Measurements from ENCODE around the gene FNIP1.
"Not testable (repeated sequence)": the region's sequence is repeated elsewhere in the genome, so short reads cannot be mapped to it uniquely, and the experiment has no call there.

Gene FNIP1

DNA sequence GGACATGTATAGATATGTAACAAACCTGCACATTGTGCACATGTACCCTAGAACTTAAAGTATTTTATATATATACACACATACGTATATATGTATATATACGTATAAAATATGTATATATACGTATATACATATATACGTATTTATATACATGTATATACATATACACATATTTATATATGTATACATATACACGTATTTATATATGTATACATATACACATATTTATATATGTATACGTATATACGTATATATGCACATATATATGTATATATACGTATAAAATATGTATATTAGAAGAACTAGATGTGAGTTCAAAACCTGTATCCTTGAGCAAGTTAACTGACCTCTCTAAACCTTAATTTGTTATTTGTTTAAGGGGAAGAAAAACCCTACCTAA, 61.4 kb downstream of the FNIP1 start:
- in situ Hi-C loops (cut with MboI; ENCODE audit: low pct_unique_long_range_greater_than_20kb, low sequenced_read_pairs, unreplicated experiment), result no loop called here
- no peak for DNase-seq (ENCODE audit: low spot score)

DNA sequence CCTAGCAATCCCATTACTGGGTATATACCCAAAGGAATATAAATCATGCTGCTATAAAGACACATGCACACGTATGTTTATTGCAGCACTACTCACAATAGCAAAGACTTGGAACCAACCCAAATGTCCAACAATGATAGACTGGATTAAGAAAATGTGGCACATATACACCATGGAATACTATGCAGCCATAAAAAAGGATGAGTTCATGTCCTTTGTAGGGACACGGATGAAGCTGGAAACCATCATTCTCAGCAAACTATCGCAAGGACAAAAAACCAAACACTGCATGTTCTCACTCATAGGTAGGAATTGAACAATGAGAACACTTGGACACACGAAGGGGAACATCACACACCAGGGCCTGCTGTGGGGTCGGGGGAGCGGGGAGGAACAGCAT, 61.9 kb downstream of the FNIP1 start:
- DNase-seq (ENCODE audit: low spot score); in situ Hi-C loops (cut with MboI; ENCODE audit: low pct_unique_long_range_greater_than_20kb, low sequenced_read_pairs, unreplicated experiment): not testable (repeated sequence)

More for the DNA sequence above, 61.4 kb downstream of the FNIP1 start:
- TF ChIP-seq CTCF (IDR thresholded peaks at IDR 0.05; ENCODE audit: extremely low read depth, insufficient read depth, missing control alignments), result no peak

DNA sequence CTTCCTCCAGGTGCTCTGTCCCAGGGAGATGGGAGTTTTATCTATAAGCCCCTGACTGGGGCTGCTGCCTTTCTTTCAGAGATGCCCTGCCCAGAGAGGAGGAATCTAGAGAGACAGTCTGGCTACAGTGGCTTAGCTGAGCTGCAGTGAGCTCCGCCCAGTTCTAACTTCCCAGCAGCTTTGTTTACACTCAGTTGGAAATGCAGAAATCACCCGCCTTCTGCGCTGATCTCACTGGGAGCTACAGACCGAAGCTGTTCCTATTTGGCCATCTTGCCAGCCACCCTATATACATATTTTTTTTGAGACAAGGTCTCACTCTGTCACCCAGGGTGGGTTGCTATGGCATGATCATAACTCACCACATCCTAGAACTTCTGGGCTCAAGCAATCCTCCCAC, 67.5 kb downstream of the FNIP1 start:
- DNase-seq (ENCODE audit: low spot score); in situ Hi-C loops (cut with MboI; ENCODE audit: low pct_unique_long_range_greater_than_20kb, low sequenced_read_pairs, unreplicated experiment): not testable (repeated sequence)

GRCh38 chr5:131724089-131724488, 72.7 kb downstream of the FNIP1 start:
- DNase-seq (ENCODE audit: low spot score); in situ Hi-C loops (cut with MboI; ENCODE audit: low pct_unique_long_range_greater_than_20kb, low sequenced_read_pairs, unreplicated experiment): not testable (repeated sequence)

DNA sequence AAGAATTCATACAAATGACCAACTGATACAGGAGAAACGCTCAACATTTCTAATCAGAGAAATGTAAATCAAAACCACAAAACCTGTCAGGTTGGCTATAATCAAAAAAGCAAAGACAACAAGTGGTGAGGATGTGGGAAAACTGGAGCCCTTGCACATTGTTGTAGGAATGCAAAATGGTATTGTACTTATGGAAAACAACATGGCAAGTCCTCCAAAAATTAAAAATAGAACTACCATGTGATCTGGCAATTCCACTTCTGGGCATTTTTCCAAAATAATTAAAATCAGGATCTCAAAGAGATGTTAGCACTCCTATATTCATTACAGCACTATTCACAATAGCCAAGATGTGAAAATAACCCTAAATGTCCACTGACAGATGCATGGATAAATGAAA, 76.1 kb downstream of the FNIP1 start:
- TF ChIP-seq CTCF (IDR thresholded peaks at IDR 0.05; ENCODE audit: extremely low read depth, insufficient read depth, missing control alignments), result no peak
- in situ Hi-C loops (cut with MboI; ENCODE audit: low pct_unique_long_range_greater_than_20kb, low sequenced_read_pairs, unreplicated experiment), result no loop called here
- no peak for DNase-seq (ENCODE audit: low spot score)

DNA sequence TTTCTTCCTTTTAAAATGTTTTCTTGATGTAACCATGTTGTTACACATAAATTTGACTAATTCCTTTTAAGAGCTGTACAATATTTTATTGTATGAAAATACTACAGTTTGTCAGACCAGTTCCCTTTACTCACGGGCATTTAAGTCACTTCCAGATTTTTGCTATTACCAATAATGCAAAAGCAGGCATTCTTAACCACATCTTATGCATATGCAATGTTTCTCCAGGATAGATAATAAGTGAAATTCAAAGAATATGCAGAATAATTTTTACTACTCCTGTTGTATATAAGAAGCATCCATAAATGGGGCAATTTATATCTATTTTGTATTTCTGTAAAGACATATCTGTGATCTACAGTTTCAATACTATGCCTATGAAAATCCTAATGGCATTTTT, 77.3 kb downstream of the FNIP1 start:
- TF ChIP-seq CTCF (IDR thresholded peaks at IDR 0.05; ENCODE audit: extremely low read depth, insufficient read depth, missing control alignments), result no peak
- no peak for DNase-seq (ENCODE audit: low spot score)
- in situ Hi-C loops (cut with MboI; ENCODE audit: low pct_unique_long_range_greater_than_20kb, low sequenced_read_pairs, unreplicated experiment), result no loop called here

DNA sequence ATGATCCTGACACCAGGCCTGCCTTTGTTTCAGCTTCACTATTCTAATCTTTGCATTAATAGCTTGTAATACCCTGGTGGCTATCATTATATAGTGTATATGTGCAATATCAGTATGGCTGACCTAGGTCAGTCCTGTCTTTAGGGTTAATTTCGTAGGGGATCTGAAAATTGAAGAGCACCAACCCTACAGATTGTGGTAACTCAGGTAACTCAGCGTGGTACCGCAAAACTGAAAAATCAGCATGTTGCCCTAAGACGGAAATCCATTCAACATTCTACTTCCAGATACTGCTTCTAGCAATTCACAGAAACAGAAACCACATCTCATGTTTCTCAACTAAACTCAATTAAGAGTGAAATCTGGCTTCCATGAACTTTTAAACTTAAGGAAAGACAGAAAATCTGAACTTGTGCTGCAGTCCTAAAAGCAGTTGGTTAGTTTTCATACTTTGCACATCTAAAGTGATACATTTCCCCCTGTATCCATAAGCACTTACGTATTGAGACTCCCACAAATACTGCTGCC, 78.3 kb downstream of the FNIP1 start:
- DNase-seq (ENCODE audit: low spot score), result no peak
- TF ChIP-seq CTCF (IDR thresholded peaks at IDR 0.05; ENCODE audit: extremely low read depth, insufficient read depth, missing control alignments), result no peak
- in situ Hi-C loops (cut with MboI; ENCODE audit: low pct_unique_long_range_greater_than_20kb, low sequenced_read_pairs, unreplicated experiment), result no loop called here

- DNase-seq (ENCODE audit: low spot score); in situ Hi-C loops (cut with MboI; ENCODE audit: low pct_unique_long_range_greater_than_20kb, low sequenced_read_pairs, unreplicated experiment): not testable (repeated sequence)
Measured at GRCh38 chr5:131717164-131717563, 79.7 kb downstream of the FNIP1 start.

DNA sequence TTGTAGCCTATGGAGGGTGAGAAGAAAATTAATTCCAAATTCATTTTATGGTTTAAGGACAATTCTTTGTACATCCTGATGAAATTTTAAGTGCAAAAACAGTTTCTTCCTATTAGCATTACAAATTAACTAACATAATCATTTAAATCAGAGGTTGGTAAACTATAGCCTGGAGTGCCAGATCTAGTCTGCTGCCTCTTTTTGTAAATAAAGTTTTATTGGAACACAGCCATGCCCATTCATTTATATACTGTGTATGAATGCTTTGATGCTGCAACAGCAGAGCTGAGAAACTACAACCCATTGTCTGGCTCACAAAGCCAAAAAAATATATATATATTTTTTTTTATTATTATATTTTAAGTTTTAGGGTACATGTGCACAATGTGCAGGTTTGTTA, 80.2 kb downstream of the FNIP1 start:
- TF ChIP-seq CTCF (IDR thresholded peaks at IDR 0.05; ENCODE audit: extremely low read depth, insufficient read depth, missing control alignments), result no peak
- DNase-seq (ENCODE audit: low spot score), result no peak
- in situ Hi-C loops (cut with MboI; ENCODE audit: low pct_unique_long_range_greater_than_20kb, low sequenced_read_pairs, unreplicated experiment), result no loop called here

Data from GM13977 (cell line).